Sigmoid colon (tissue), 7 donors: ENCODE data around the gene CTPS2. TPM values are rescaled to one million over a fixed set of nuclear protein-coding genes. Genes with fewer than 3 reads are reported as not detected.

ENCODE experiments used
- DNase-seq: peaks from one replicate; pipeline ENCODE4 v3.0.0-alpha.2; 2019
- H3K27ac ChIP-seq, 4 donors: fragments of 200-600 bp; sonication (generic); one replicate each; pipeline ENCODE4 v1.5.1; 2016 to 2019; ENCODE audit warnings: mild to moderate bottlenecking in 1 of 4
- H3K27me3 ChIP-seq, 3 donors: fragments of 200-600 bp; sonication (generic); one replicate each; pipeline ENCODE4 v1.5.1; 2019; ENCODE audit warnings: mild to moderate bottlenecking in 1 of 3
- H3K36me3 ChIP-seq, 4 donors: fragments of 200-600 bp; sonication (generic); one replicate each; pipeline ENCODE4 v1.5.1; 2016 to 2019
- H3K4me1 ChIP-seq, 4 donors: fragments of 200-600 bp; sonication (generic); one replicate each; pipeline ENCODE4 v1.5.1; 2017 to 2019
- H3K4me3 ChIP-seq, 4 donors: fragments of 200-600 bp; sonication (generic); one replicate each; pipeline ENCODE4 v1.5.1; 2017 to 2019; ENCODE audit warnings: mild to moderate bottlenecking in 2 of 4, moderate library complexity in 1 of 4
- H3K9me3 ChIP-seq, 4 donors: fragments of 200-600 bp in 3 of 4; sonication (generic) in 3 of 4; one replicate each; pipeline versions ENCODE4 v1.5.1 to v1.6.1; 2013 to 2019
- EP300 ChIP-seq, 4 donors: sonication (generic); formaldehyde crosslinking; IDR thresholded peaks; one replicate each; pipeline ENCODE4 v1.6.1; 2017; ENCODE audit warnings: antibody characterized with exemption in 4 of 4
- POLR2A ChIP-seq, 2 donors: fragments of 450-650 bp; IDR thresholded peaks; one replicate each; pipeline ENCODE4 v1.6.1; 2016; ENCODE audit warnings: antibody characterized with exemption in 2 of 2, mild to moderate bottlenecking in 2 of 2, moderate library complexity in 2 of 2
- POLR2AphosphoS5 ChIP-seq, 4 donors: sonication (generic); formaldehyde crosslinking; IDR thresholded peaks; one replicate each; pipeline ENCODE4 v1.6.1; 2017; ENCODE audit warnings: antibody characterized with exemption in 4 of 4
- WGBS, 2 donors: extraction: QIAGEN DNeasy Blood & Tissue Kit; methylation state at CpG; one replicate each; pipeline ENCODE4 v1.1.7; 2013; 5-methylcytosine and 5-hydroxymethylcytosine counted together
- intact Hi-C: fragments of 100-400 bp; cut with DNase I; formaldehyde crosslinking; loops from one replicate; pipeline ENCODE4 v1.15.1; 2023
- polyA plus RNA-seq, 3 donors: library from polyadenylated mRNA; stranded (reverse); fragments of 200-250 nt; gene quantifications; one replicate each; pipeline ENCODE4 v1.2.3, GENCODE V29; 2013
- total RNA-seq, 4 donors: library from RNA; depleted of rRNA; stranded (reverse); fragments of >200 nt; gene quantifications; one replicate each; pipeline ENCODE4 v1.1.0, GENCODE V29; 2016
- TF ChIP-seq, protein P1 (sequence below), 4 experiments: fragments of 450-650 bp in 3 of 4; fragments of 200-600 bp in 1 of 4; IDR thresholded peaks; one replicate each; pipeline ENCODE4 v1.5.1; 2016 to 2019; ENCODE audit warnings: antibody characterized with exemption in 4 of 4, mild to moderate bottlenecking in 3 of 4, moderate library complexity in 2 of 4
- donor health status: healthy with polysubstance abuse.
- donor health status: Bipolar disorder and iron deficiency.
- donor health status: healthy.

Gene CTPS2
- total and polyA plus RNA-seq, 7 donors = 6.0 to 23.0 (median 11.7) TPM

DNA sequence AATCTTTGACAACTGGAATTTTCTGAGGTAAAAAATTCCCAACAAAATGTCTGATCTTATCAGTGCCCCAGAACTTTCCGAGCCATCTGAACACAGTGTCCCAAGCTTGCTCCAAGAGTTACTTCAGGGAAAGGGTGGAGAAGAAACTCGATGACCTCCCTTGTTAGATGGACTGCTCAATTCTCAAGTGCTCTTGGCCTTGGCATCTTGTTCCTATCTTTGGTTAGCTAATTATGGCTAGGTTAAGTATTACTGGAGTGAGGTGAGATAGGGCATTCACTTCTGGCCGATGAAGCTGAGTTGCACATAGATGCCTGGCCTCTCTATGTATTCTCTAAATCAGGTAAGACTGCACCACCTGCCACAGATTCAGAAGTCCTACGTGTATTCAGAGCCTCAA, 71.6 kb downstream of the CTPS2 start:
- H3K4me1 ChIP-seq = no peaks in the 10 kb centered on the region
- peaks cover 0 to 3% (median 0%) of the 10 kb centered on the region in 4 donors for H3K36me3 ChIP-seq
- intact Hi-C loops = no loop called here
- no peak overlapping the region for H3K27ac ChIP-seq
- no peak overlapping the region for H3K4me3 ChIP-seq
- DNase-seq = no peak
- H3K27me3 ChIP-seq = no peaks in the 10 kb centered on the region
- WGBS, 2 donors = 94 to 96% methylated on average over 4 of the region's 4 CpGs
- H3K9me3 ChIP-seq = no peaks in the 10 kb centered on the region
- TF ChIP-seq, protein P1, sequence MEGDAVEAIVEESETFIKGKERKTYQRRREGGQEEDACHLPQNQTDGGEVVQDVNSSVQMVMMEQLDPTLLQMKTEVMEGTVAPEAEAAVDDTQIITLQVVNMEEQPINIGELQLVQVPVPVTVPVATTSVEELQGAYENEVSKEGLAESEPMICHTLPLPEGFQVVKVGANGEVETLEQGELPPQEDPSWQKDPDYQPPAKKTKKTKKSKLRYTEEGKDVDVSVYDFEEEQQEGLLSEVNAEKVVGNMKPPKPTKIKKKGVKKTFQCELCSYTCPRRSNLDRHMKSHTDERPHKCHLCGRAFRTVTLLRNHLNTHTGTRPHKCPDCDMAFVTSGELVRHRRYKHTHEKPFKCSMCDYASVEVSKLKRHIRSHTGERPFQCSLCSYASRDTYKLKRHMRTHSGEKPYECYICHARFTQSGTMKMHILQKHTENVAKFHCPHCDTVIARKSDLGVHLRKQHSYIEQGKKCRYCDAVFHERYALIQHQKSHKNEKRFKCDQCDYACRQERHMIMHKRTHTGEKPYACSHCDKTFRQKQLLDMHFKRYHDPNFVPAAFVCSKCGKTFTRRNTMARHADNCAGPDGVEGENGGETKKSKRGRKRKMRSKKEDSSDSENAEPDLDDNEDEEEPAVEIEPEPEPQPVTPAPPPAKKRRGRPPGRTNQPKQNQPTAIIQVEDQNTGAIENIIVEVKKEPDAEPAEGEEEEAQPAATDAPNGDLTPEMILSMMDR (IDR thresholded peaks at IDR 0.05) = no peak
- TF ChIP-seq POLR2A (IDR thresholded peaks at IDR 0.05) (no peak), EP300 (IDR thresholded peaks at IDR 0.05) (no peak), POLR2AphosphoS5 (IDR thresholded peaks at IDR 0.05) (no peak)

DNA sequence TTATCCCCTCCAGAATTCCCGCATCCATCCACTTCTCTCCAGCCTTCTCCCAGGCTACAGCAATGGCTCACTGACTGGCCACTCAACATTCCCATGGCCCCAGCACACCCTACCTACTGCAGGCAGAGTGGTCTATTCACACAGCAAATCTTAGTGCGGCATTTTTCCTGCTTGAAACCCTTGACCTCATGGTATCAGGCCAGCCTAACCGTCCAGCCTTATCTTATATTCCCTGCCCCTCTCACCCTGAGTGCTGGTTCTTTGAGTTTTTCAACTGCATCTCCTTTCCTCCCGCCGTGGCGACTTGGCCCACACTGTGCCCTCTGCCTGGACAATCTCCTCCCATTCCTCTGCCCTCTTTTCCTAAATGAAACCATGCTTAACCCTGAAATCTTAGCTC, 72.5 kb downstream of the CTPS2 start:
- WGBS, 2 donors = 94 to 96% methylated on average over 6 of the region's 6 CpGs
- intact Hi-C loops = no loop called here
- DNase-seq = no peak
- no peaks in the 10 kb centered on the region for H3K9me3 ChIP-seq
- H3K27me3 ChIP-seq = no peaks in the 10 kb centered on the region
- peaks cover 0 to 3% (median 0%) of the 10 kb centered on the region in 4 donors for H3K36me3 ChIP-seq
- no peak for TF ChIP-seq POLR2AphosphoS5 (IDR thresholded peaks at IDR 0.05)
- TF ChIP-seq POLR2A (IDR thresholded peaks at IDR 0.05) = no peak
- TF ChIP-seq, protein P1 (IDR thresholded peaks at IDR 0.05) = no peak
- no peak for TF ChIP-seq EP300 (IDR thresholded peaks at IDR 0.05)
- no peak overlapping the region for H3K4me3 ChIP-seq
- H3K27ac ChIP-seq = no peak overlapping the region
- H3K4me1 ChIP-seq = no peaks in the 10 kb centered on the region

DNA sequence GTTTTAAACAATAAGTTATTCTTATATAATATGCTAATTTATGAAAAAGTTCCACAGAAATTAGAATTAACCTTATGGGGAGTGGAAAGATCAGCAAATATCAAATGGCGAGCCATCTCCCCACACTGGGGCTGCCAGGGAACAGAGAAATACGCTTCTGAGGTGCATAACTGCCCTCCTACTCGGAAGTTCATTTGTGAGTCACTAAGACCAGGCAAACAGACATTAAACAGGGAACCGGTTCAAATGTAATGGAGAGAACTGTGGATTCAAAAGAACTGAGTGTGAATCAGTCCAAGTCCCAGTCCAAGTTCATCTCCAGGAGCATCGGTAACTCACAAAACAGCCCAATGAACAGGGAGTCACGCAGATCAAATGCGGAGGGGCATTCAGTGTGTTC, 73.9 kb downstream of the CTPS2 start:
- Histone ChIP-seq H3K4me1 (no peaks in the 10 kb centered on the region), H3K9me3 (no peaks in the 10 kb centered on the region), H3K27ac (no peak overlapping the region), H3K36me3 (peaks cover 0 to 3% (median 0%) of the 10 kb centered on the region in 4 donors), H3K27me3 (no peaks in the 10 kb centered on the region), H3K4me3 (no peak overlapping the region)
- 95 to 97% methylated on average over 7 of the region's 7 CpGs for WGBS, 2 donors
- DNase-seq = no peak
- TF ChIP-seq POLR2A (IDR thresholded peaks at IDR 0.05) = no peak
- TF ChIP-seq, protein P1 (IDR thresholded peaks at IDR 0.05) = no peak
- no peak for TF ChIP-seq POLR2AphosphoS5 (IDR thresholded peaks at IDR 0.05)
- no peak for TF ChIP-seq EP300 (IDR thresholded peaks at IDR 0.05)
- intact Hi-C loops = no loop called here

DNA sequence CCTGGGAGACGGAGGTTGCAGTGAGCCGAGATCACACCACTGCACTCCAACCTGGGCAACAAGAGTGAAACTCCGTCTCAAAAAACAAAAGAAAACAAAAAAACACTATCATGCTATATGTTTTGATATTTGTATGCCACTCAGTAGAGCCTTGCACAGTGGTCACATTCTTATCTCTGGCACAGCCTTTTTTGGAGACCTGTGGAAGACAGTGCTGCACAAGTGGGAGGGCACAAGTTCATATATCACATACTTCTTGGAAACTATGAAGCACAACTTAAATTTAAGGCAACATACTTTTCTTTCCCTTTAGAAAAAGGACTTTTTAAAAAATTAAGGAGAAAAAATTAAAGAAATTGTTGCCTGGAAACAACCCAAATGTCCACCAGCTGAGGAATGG, 76.9 kb downstream of the CTPS2 start:
- 96 to 99% methylated on average over 3 of the region's 3 CpGs for WGBS, 2 donors
- no peaks in the 10 kb centered on the region for H3K9me3 ChIP-seq

More for the DNA sequence above, 76.9 kb downstream of the CTPS2 start:
- no peak overlapping the region for H3K27ac ChIP-seq
- no peak for DNase-seq
- intact Hi-C loops = no loop called here
- no peak overlapping the region for H3K4me3 ChIP-seq
- H3K27me3 ChIP-seq = no peaks in the 10 kb centered on the region
- TF ChIP-seq POLR2A (IDR thresholded peaks at IDR 0.05) (no peak), POLR2AphosphoS5 (IDR thresholded peaks at IDR 0.05) (no peak), EP300 (IDR thresholded peaks at IDR 0.05) (no peak)
- TF ChIP-seq, protein P1 (IDR thresholded peaks at IDR 0.05) = no peak
- H3K4me1 ChIP-seq = no peaks in the 10 kb centered on the region
- peaks cover 0 to 3% (median 0%) of the 10 kb centered on the region in 4 donors for H3K36me3 ChIP-seq
